ENCODE results near the gene LPIN3. TPM values are rescaled to one million over a fixed set of nuclear protein-coding genes. Genes with fewer than 3 reads are reported as not detected.

Gene LPIN3
- total and polyA plus RNA-seq, 2 of the 8 experiments (the other 6 are each of a cell fraction or from before 2014, with no cell fraction given): 3.7 to 3.9 TPM

- TF ChIP-seq KDM1A (IDR thresholded peaks at IDR 0.05; ENCODE audit: borderline replicate concordance, low read length): no peak
- TF ChIP-seq SAP30 (IDR thresholded peaks at IDR 0.05; ENCODE audit: insufficient read depth, insufficient replicate concordance, low read length): no peak
- peak; percentile 80; the same call in 1 of the 2 replicates for TF ChIP-seq SP4 (IDR thresholded peaks at IDR 0.05; ENCODE audit: low read length)
- TF ChIP-seq GABPA (IDR thresholded peaks at IDR 0.05; ENCODE audit: borderline replicate concordance, insufficient read depth, low read length): no peak
- TF ChIP-seq SP1 (IDR thresholded peaks at IDR 0.05; ENCODE audit: low read depth, low read length): peak; percentile 62; the same call in 1 of the 2 replicates
Measured at GRCh38 chr20:41340327-41341055, at the start of gene LPIN3 (continued).

Measured in H1 (cell line).